Measurements from ENCODE around the gene LINGO4.

Gene LINGO4, protein sequence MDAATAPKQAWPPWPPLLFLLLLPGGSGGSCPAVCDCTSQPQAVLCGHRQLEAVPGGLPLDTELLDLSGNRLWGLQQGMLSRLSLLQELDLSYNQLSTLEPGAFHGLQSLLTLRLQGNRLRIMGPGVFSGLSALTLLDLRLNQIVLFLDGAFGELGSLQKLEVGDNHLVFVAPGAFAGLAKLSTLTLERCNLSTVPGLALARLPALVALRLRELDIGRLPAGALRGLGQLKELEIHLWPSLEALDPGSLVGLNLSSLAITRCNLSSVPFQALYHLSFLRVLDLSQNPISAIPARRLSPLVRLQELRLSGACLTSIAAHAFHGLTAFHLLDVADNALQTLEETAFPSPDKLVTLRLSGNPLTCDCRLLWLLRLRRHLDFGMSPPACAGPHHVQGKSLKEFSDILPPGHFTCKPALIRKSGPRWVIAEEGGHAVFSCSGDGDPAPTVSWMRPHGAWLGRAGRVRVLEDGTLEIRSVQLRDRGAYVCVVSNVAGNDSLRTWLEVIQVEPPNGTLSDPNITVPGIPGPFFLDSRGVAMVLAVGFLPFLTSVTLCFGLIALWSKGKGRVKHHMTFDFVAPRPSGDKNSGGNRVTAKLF

DNA sequence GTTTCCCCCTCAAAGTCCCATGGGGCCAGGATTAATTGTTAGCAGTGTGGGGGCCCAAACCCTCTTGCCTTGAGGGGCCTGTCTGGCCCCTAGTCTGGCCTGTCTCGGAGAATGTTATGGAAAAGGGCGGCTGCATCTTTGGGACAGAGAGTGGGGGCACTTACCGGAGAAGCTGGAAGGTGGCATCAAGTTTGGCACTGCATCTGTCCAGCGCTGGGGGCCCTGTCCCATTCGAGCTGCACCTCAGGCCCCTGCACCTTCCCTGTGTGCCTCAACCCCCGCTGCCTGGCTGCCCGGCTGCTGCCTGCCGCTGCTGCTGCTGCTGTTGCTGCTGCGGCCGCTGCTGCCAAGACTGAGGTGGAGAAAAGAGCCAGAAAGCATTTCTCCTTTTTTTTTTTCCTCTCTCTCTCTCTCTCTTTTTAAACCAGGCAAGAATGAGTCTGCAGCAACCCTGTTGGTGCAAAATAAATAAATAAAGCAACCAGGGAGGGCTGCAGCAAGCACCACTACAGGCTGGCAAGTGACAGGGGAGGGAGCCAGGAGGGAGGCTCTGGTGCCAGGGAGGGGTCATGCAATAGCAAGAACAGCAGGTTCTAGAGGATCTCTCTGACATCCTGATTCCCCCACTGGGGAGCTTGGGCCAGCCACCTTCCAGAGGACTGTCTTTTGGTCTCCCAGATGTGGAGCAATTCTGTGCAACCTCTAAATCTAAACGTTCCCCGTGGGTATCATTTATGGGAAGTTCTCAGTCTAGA is at the start of gene LINGO4:
TSS of gene LINGO4 (minus strand) at position 354 of the 755 bp plus-strand sequence. CDS start 2,715 bp downstream, outside the sequence.
- Histone ChIP-seq H3K9ac (ENCODE audit: low read depth, low read length) (no peak within 1 kb of the TSS), H3K4me3 (ENCODE audit: low read length) (no peak within 1 kb of the TSS), H3K36me3 (ENCODE audit: insufficient read depth, low read depth, low read length) (no peaks in the 10 kb centered on the region), H3K9me3 (ENCODE audit: insufficient read depth, low read depth, low read length) (no peaks in the 10 kb centered on the region), H3K4me1 (ENCODE audit: insufficient read depth, low read length) (peaks cover 10% of the 10 kb centered on the region), H3K27me3 (ENCODE audit: insufficient read depth, low read length) (no peaks in the 10 kb centered on the region), H3K27ac (ENCODE audit: low read length) (no peak within 1 kb of the TSS)

DNA sequence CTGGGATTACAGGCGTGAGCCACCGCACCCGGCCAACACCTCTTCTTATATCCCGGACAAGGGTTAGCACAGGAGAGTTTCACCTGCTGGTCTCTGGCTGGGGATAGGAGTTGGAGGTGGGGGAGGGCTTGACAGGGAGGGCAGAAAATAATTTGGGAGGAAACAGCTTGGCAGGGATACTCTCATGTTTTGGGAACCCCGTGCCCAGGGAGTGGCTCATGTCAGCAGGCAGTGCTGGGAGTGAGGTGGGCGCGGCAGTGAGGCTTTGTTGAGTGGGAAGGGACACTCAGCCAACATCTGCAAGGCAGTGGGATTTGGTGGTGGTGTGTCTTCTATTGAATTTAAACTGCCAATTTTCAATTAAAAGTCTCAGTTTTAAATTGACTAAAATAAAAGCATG is 49.4 kb upstream of the LINGO4 start:
- H3K27me3 ChIP-seq (ENCODE audit: insufficient read depth, low read length) = peaks cover 40% of the 10 kb centered on the region

DNA sequence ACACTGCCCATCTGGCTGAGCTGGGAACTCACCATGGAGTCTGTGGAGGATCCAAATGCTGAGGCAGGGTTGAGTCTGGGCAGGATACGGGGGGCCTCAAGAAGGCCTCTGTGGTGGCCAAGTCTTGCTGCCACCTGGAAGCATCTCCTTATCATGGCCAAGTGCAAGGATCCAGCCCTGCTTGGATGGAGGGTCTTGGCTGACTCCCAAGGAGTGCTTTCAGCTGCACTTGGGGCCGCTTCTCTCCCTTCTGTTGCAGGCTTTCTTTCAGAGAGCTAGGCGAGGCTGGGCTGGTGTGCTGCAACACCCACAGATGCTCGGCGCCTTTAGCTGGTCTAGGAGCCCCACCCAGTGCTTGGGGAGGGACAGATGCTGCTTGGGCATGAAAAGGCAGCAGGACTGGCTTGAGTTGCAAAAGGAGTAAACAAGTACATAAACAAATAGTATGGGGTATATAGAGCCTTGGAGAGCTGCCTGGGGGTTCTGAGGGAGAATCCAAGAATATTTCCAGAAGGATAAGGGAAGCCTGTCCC is 48.3 kb upstream of the LINGO4 start, which contains the start of gene THEM5:
TSS of gene THEM5 (minus strand) at position 302 of the 533 bp plus-strand sequence. CDS start at position 155, 147 bp downstream.
- no peak within 1 kb of the TSS for H3K4me3 ChIP-seq (ENCODE audit: low read length)
- no peaks in the 10 kb centered on the region for H3K4me1 ChIP-seq (ENCODE audit: insufficient read depth, low read length)
- no peaks in the 10 kb centered on the region for H3K9me3 ChIP-seq (ENCODE audit: insufficient read depth, low read depth, low read length)
- peaks cover 28% of the 10 kb centered on the region for H3K27me3 ChIP-seq (ENCODE audit: insufficient read depth, low read length)
- H3K27ac ChIP-seq (ENCODE audit: low read length) = no peak within 1 kb of the TSS
- H3K36me3 ChIP-seq (ENCODE audit: insufficient read depth, low read depth, low read length) = no peaks in the 10 kb centered on the region
- H3K9ac ChIP-seq (ENCODE audit: low read depth, low read length) = no peak within 1 kb of the TSS

More for the DNA sequence above, 49.4 kb upstream of the LINGO4 start:
- Histone ChIP-seq H3K36me3 (ENCODE audit: insufficient read depth, low read depth, low read length) (no peaks in the 10 kb centered on the region), H3K27ac (ENCODE audit: low read length) (no peak overlapping the region), H3K9me3 (ENCODE audit: insufficient read depth, low read depth, low read length) (no peaks in the 10 kb centered on the region), H3K9ac (ENCODE audit: low read depth, low read length) (no peak overlapping the region), H3K4me3 (ENCODE audit: low read length) (no peak overlapping the region), H3K4me1 (ENCODE audit: insufficient read depth, low read length) (no peaks in the 10 kb centered on the region)

DNA sequence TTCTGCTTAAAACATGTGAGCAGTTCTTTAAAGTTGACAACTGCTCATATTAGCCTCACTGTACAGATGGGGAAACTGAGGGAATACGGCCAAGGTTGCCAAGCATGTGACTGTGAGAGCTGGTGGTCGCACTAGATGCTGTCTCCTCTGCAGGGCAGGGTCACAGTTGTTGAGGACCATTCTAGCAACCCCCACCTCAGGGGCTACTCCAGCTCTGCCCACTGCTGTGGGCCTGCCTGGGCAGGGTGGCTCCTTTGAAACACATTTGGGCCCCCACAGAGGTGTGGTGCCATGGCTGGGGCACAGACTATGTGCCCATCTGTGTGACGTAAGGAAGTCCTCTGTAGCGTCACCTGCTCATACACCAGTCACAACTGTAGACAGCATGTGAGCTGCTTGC is 47.5 kb upstream of the LINGO4 start:
- Histone ChIP-seq H3K27me3 (ENCODE audit: insufficient read depth, low read length) (peaks cover 21% of the 10 kb centered on the region), H3K9ac (ENCODE audit: low read depth, low read length) (no peak overlapping the region)

DNA sequence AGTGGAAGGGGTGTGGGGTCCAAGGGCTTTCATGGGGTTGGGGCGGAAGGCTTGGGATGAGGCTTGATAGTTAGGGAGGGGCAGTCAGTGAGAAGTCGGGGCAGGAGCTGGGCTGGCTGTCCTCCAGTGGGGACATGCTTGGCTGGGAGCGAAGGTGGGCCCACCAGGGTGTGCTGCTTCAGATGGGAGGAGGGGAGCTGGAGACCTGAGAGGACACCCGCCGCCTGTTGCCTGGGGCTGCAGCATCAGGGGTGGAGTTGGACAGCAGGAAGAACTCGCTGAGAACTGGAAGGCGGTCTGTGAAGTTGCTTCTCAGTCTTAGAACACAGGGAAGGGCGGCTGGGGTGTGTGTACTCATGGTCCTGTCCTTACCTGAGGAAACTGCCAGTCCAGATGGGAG is 46.7 kb upstream of the LINGO4 start:
- Histone ChIP-seq H3K36me3 (ENCODE audit: insufficient read depth, low read depth, low read length) (no peaks in the 10 kb centered on the region), H3K9ac (ENCODE audit: low read depth, low read length) (no peak overlapping the region), H3K27ac (ENCODE audit: low read length) (no peak overlapping the region), H3K4me3 (ENCODE audit: low read length) (no peak overlapping the region), H3K9me3 (ENCODE audit: insufficient read depth, low read depth, low read length) (no peaks in the 10 kb centered on the region), H3K4me1 (ENCODE audit: insufficient read depth, low read length) (no peaks in the 10 kb centered on the region; the same call in 1 of the 2 replicates), H3K27me3 (ENCODE audit: insufficient read depth, low read length) (peaks cover 14% of the 10 kb centered on the region; the same call in 1 of the 2 replicates)

More for the DNA sequence above, 47.5 kb upstream of the LINGO4 start:
- H3K27ac ChIP-seq (ENCODE audit: low read length) = no peak overlapping the region
- no peaks in the 10 kb centered on the region for H3K36me3 ChIP-seq (ENCODE audit: insufficient read depth, low read depth, low read length)
- H3K4me1 ChIP-seq (ENCODE audit: insufficient read depth, low read length) = no peaks in the 10 kb centered on the region; the same call in 1 of the 2 replicates
- H3K4me3 ChIP-seq (ENCODE audit: low read length) = no peak overlapping the region
- H3K9me3 ChIP-seq (ENCODE audit: insufficient read depth, low read depth, low read length) = no peaks in the 10 kb centered on the region

DNA sequence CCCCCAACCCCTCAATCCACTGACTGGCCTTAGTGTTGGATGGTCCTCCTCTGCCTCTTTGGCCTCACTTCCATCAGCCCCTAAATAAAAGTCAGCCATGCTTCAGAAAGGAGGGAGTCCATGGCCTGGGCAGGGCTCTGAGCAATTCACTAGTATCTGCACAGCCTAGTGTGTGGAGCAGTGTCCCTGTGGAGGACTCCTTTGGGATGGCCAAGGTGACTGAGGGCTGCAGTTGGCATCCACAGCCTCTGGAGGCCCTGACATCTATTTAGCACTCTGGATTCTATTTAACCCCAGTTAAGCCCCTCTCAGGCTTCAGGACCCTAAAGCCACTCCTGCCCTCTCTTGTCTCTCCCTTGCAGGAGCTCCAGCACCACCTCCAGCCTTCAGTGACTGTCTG is 44.7 kb upstream of the LINGO4 start:
- no peak overlapping the region for H3K4me3 ChIP-seq (ENCODE audit: low read length)
- H3K4me1 ChIP-seq (ENCODE audit: insufficient read depth, low read length) = peaks cover 8% of the 10 kb centered on the region
- H3K9ac ChIP-seq (ENCODE audit: low read depth, low read length) = no peak overlapping the region
- no peaks in the 10 kb centered on the region for H3K36me3 ChIP-seq (ENCODE audit: insufficient read depth, low read depth, low read length)
- H3K27ac ChIP-seq (ENCODE audit: low read length) = no peak overlapping the region
- H3K27me3 ChIP-seq (ENCODE audit: insufficient read depth, low read length) = peaks cover 14% of the 10 kb centered on the region; the same call in 1 of the 2 replicates
- no peaks in the 10 kb centered on the region for H3K9me3 ChIP-seq (ENCODE audit: insufficient read depth, low read depth, low read length)

DNA sequence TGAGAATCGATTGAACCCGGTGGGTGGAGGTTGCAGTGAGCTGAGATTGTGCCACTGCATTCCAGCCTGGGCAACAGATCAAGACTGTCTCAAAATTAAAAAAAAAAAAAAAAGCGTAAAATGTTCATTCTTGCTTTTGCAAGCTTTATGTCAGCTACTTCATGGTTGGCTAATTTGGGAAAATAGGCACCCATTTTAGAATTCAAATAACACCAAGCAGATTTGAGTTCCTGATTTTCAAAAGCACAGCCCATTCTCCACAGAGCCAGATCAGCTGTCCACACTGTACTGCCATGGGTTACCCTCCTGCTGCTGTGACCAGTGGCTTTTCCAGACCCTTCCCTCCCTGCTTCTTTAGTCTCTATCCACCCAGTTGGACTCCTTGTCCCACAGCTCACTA is 43.9 kb upstream of the LINGO4 start:
- H3K9ac ChIP-seq (ENCODE audit: low read depth, low read length) = no peak overlapping the region
- no peak overlapping the region for H3K4me3 ChIP-seq (ENCODE audit: low read length)
- no peak overlapping the region for H3K27ac ChIP-seq (ENCODE audit: low read length)
- peaks cover 8% of the 10 kb centered on the region for H3K4me1 ChIP-seq (ENCODE audit: insufficient read depth, low read length)
- no peaks in the 10 kb centered on the region for H3K9me3 ChIP-seq (ENCODE audit: insufficient read depth, low read depth, low read length)
- H3K27me3 ChIP-seq (ENCODE audit: insufficient read depth, low read length) = peaks cover 14% of the 10 kb centered on the region; the same call in 1 of the 2 replicates
- H3K36me3 ChIP-seq (ENCODE audit: insufficient read depth, low read depth, low read length) = no peaks in the 10 kb centered on the region

DNA sequence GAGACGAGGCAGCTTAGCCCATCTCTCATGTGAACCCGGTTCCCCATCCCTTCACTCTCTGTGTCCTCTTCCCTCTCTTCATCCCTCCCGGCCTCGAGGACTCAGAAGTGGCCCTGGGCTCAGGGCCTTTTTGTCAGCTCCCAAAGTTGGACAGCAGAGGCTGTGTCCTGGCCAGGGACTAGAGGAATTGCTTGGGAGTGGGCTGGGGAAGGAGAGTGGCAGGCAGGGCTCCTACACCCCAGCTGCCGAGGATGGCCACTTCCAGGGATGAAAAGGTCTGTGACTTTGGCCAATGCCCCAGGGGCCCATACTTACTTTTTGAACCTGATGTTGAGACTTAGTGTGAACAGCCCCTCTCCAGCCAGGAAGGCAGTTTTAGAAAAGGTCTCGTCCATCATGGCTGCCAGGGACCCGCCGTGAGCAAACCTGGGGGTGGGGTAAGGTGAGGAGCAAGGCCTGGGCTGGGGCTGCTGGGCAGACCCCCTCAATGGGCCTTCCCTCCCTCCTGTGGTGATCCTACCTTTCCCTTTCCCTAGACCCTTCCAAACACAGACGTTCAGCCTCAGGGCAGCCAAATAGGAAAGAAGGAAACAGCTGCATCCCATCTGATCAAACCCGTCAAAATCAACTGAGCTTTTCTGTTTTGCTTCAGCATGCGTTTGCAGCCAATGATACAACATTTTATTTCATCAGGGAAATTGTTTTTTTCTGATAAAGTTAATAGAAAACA is 42.8 kb upstream of the LINGO4 start:
- Histone ChIP-seq H3K9me3 (ENCODE audit: insufficient read depth, low read depth, low read length) (no peaks in the 10 kb centered on the region), H3K36me3 (ENCODE audit: insufficient read depth, low read depth, low read length) (no peaks in the 10 kb centered on the region), H3K4me1 (ENCODE audit: insufficient read depth, low read length) (peaks cover 8% of the 10 kb centered on the region), H3K27ac (ENCODE audit: low read length) (no peak overlapping the region), H3K27me3 (ENCODE audit: insufficient read depth, low read length) (peaks cover 14% of the 10 kb centered on the region; the same call in 1 of the 2 replicates), H3K4me3 (ENCODE audit: low read length) (no peak overlapping the region), H3K9ac (ENCODE audit: low read depth, low read length) (no peak overlapping the region)

DNA sequence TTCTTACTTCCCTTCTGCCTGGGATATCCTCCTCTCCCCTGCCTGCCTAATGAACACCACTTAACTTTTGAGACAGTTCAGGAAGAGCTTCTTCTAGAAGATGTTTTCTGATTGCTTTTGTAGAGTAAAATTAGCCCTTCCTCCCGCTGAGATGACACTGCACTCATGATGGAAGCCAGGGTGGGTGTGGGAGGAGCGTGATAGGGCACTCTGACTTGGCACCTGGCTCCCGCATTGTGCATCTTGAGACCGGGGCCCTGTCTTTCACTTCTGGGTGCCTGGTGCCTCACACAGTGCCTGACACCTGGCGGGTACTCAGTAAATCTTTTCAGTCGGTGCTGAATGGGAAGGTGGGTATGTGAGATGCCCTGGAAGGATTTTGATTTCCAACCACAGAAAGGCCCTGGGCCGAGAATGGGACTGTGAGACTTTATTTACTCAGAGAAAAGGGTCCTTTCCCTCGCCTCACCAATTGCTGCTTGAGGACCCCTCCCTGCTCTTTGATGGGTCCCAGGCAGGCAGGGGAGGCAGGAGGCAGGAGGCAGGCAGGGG is 41.5 kb upstream of the LINGO4 start:
- no peak overlapping the region for H3K27ac ChIP-seq (ENCODE audit: low read length)
- H3K36me3 ChIP-seq (ENCODE audit: insufficient read depth, low read depth, low read length) = no peaks in the 10 kb centered on the region
- H3K27me3 ChIP-seq (ENCODE audit: insufficient read depth, low read length) = peaks cover 6% of the 10 kb centered on the region; the same call in 1 of the 2 replicates
- no peaks in the 10 kb centered on the region for H3K9me3 ChIP-seq (ENCODE audit: insufficient read depth, low read depth, low read length)
- no peak overlapping the region for H3K4me3 ChIP-seq (ENCODE audit: low read length)
- H3K4me1 ChIP-seq (ENCODE audit: insufficient read depth, low read length) = peaks cover 8% of the 10 kb centered on the region
- H3K9ac ChIP-seq (ENCODE audit: low read depth, low read length) = no peak overlapping the region

DNA sequence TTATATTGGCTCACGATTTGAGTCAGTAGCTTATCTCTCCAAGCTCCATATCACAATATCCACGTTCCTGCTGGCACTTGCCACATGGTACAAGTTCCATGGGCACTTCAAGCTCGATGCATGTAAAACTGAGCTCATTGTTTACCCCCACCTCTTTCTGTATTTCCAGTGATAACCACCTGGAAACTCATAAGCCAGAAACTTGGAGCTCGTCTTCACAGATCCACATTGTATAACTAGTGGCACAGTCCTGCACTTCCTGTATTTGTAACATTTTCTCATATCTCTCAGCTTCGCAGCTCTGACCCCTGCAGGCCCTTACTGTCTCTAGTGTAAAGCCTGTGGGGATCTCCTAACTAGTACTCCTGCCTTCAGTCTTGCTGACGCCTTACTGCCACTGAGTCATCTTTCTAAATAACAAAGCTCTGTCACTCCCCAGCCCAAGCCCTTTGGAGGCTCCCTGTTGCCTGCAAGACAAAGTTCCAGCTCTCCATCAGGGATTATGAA is 40.9 kb upstream of the LINGO4 start:
- Histone ChIP-seq H3K27me3 (ENCODE audit: insufficient read depth, low read length) (peaks cover 8% of the 10 kb centered on the region), H3K4me3 (ENCODE audit: low read length) (no peak overlapping the region), H3K9me3 (ENCODE audit: insufficient read depth, low read depth, low read length) (no peaks in the 10 kb centered on the region), H3K4me1 (ENCODE audit: insufficient read depth, low read length) (peaks cover 8% of the 10 kb centered on the region), H3K36me3 (ENCODE audit: insufficient read depth, low read depth, low read length) (no peaks in the 10 kb centered on the region), H3K27ac (ENCODE audit: low read length) (no peak overlapping the region), H3K9ac (ENCODE audit: low read depth, low read length) (no peak overlapping the region)
